VCaP (cell line): ENCODE results near the gene TPRN.
A peak's percentile ranks its signal among the peaks of the same experiment; 100 is the strongest.

ENCODE experiments used
- H3K27ac ChIP-seq: fragments of 450-650 bp; 2 replicates; pipeline ENCODE4 v1.5.1; 2017
- TF ChIP-seq, protein P1 (sequence below): fragments of 450-650 bp; conservative IDR thresholded peaks from 2 replicates; pipeline ENCODE4 v1.5.1; 2017; ENCODE audit warnings: mild to moderate bottlenecking, moderate library complexity

TPRN gene

DNA sequence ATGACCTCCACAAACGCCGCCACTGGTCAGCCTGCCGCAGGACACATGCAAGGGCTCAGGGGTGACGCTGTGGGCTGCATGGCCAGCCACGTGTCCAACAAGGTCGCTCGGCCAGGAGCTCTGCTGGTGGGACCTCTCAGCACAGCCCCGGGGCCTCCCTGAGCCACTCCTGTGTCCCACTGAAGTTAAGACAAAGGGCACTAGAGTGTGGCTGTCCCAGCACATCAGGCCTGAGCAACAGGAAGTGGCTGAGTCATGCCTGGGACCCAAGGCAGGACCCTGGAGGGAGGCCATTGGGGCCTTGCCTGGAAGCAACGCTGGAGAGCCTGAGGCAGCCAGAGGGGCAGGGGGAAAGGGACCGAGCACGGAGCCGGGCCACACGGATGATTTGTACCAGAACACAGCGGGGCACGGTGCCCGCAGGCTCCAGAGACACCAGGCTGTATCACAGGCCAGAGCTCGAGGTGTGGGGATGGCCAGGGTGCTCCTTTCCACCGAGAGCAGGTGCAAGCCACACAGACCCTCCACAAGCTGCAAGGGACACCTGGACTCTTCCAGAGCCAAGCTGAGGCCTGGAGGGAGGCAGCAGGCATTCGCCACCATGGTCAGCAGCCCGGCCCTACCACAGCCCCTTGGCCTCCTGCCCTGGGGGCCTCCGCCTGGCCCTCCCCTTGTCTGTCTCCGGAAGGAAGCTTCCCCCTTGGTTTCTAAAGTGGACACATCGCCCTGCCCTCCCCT is 22.2 kb downstream of the TPRN start:
- TF ChIP-seq, protein P1, sequence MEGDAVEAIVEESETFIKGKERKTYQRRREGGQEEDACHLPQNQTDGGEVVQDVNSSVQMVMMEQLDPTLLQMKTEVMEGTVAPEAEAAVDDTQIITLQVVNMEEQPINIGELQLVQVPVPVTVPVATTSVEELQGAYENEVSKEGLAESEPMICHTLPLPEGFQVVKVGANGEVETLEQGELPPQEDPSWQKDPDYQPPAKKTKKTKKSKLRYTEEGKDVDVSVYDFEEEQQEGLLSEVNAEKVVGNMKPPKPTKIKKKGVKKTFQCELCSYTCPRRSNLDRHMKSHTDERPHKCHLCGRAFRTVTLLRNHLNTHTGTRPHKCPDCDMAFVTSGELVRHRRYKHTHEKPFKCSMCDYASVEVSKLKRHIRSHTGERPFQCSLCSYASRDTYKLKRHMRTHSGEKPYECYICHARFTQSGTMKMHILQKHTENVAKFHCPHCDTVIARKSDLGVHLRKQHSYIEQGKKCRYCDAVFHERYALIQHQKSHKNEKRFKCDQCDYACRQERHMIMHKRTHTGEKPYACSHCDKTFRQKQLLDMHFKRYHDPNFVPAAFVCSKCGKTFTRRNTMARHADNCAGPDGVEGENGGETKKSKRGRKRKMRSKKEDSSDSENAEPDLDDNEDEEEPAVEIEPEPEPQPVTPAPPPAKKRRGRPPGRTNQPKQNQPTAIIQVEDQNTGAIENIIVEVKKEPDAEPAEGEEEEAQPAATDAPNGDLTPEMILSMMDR: no peak
- no peak overlapping the region for H3K27ac ChIP-seq

DNA sequence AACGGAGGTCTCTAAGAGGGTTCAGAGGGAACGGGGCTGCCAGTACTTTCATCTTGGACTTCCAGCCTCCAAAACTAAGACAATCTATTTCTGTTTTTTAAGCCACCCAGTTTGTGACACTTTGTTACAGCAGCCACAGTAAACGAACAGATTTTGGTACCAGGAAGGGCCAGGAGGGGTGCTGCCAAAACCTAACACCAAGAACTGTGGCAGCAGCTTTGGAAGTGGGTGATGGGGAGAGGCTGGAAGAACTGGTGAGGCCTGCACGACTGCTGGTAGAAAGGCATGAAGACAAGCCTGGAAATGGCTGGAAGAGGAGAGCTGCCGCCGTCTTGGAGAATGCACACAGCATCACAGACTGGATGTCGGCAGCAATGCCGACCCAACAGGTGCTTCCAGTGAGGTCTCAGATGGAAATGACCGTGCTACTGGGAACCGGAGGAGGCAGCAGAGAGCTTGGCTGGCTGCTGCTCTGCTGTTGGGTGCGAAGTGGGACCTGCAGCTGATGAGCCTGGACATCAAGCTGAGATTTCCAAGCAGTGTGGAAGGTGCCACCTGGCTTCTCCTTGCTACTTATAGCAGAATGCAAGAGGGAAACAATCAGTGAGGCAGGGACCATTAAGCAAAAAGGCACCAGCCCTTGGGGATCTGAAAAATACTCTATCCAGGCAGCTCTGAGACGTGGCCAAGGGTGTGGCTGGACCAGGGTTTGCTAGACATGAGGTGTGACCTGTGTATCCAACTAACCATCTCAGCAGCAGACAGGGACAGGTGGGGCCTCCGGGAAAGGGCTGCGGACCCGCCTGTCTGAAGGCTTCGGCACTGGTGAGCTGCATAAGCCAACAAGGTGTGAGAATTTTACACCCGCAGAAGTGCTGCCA is 24.0 kb downstream of the TPRN start:
- TF ChIP-seq, protein P1: peak; percentile 85
- peak overlapping the region; percentile 100 for H3K27ac ChIP-seq

DNA sequence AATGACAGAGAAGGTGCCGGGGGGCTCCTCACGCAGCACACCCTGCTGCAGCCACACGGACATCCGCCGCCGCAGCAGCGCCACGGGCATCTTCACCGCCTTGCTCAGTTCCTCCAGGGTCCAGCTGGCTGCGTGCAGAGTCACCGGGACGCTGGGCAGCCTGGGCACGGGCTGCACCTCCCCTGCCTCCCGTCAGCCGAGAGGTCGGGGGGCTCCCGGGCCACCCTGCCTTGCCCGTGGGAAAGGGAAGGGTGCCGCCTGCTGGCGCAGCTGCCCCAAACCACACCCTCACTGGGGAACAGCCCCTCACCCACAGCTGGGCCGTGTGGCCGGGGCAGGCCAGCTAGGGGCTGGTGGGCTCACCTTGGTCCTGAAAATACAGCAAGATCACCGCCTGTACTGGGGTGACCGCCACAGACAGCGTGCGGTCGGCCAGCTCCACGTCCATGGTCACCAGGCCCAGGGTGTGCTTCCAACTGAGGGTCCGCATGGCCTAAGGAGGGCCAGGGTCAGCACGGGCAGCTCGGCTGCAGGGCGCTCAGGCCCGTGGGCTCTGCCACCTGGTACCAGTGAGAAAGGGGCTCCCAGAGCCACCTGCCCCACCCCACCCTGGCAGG is 25.1 kb downstream of the TPRN start:
- H3K27ac ChIP-seq: peak overlapping the region; percentile 100
- TF ChIP-seq, protein P1: no peak

DNA sequence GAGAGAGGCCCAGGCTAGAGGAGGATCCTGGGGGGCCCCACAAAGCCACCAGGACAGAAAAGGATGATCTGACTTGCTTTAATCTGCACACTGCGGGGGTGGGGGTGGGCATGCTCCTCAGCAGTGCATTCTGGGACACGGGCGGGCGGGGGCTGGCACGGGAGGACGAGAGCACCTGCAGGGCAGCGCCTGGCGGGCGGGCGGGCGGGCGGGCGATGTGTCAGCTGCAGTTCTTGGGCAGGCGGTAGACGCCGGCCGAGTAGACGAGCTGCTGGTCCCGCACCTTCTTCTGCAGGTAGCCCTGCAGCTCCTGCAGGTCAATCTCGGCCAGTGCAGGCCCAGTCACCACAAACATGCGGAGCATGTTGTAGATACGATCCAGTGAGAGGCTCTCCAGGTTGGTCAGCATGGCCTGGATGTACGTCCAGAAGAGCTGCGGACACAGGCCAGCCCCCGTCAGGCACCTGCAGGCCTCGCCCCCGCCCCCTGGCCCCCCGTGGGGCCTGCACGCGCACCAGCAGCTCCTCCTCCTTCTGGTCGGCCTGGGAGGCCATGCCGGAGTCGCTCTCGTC is 25.7 kb downstream of the TPRN start:
- TF ChIP-seq, protein P1: no peak
- H3K27ac ChIP-seq: peak overlapping the region; percentile 100

DNA sequence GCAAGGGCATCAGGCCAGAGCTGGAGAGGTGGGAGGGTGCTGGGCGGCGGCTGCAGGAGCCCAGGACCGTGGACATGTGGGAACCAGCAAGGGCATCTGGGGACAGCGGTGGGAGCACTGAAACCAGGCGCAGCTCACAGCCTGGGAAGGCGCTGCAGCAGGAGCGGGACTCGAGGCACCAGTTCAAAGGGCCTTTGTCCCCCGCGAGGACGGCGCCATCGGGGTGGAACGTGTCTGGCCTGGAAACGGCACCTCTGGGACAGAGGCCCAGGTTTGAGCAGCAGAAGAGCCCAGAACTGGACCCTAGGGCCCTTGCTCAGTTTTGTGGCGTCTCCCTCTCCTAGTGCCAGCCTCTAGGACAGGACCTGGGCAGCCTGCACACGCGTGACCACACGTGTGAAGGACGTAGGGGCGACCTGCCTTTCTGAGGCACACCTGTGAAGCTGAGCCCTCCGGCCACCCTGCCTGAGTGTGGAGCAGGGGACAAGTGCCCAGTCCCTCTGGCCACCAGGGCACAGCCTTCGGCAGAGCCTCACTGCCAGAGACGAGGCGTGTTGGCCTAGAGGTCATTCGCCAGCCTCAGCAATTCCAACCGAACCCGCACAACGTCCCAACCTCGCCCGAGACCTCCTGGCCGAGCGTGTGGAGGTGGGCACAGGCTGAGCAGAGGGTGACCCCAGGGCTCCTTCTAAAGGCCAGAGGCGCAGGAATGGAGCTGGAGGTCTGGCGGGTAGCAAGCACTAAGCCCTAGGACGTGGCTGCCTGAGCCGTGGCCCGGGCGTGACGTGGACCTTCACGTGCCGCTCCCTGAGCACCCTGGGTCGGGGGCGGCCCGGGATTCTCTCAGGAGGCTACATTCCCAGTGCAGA is 26.5 kb downstream of the TPRN start:
- peak overlapping the region; percentile 100 for H3K27ac ChIP-seq
- TF ChIP-seq, protein P1: no peak

DNA sequence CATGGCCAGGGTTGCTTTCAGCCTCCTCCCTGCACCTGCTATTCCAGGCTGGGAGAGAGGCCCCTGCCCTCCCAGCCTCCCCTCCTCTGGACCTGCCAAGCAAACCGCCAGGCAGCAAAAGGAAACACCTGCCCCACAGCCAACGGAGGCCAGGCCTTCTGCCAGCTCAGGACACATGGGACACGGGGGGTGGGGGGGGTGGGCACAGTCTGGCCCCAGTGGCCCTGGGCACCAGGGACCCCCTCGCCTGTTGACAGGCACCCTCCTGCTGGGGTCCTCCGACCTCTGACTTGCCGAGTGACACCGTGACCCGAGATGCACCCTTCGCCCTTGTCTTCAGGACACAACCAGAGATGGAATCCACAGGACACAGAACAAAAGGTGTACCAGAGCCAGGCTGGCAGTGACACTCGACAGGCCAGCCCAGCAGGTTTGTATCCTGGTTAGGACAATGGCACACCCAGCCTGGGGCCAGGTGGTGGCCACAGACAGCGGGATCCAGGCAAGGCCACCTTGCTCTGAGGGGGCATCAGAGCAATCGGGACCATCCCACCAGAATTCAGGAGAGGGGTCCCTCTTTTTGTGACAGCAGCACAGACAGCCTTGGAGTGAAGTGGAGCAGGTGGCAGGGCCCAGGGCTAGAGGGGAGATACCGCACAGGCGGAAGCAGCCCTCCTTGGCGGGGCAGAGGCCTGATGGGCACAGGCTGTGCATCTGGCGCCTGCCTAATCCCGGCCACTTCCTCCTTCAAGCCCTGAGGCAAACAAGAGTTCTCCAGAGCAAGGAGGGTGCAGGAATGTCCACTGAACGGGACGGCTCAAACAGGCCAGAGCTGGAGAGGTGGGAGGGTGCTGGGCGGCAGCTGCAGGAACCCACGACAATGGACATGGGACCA is 27.4 kb downstream of the TPRN start:
- TF ChIP-seq, protein P1: no peak

More for the DNA sequence above, 27.4 kb downstream of the TPRN start:
- peak overlapping the region; percentile 100 for H3K27ac ChIP-seq
